GM19372 (cell line): ENCODE measurements around the gene EVI5.

Source experiments
- ATAC-seq: cut with Tn5 transposase; IDR thresholded peaks from one replicate; pipeline ENCODE4 v1.9.1; 2021; ENCODE audit warnings: mild to moderate bottlenecking, low read depth, moderate library complexity; ENCODE audit not compliant: unreplicated experiment

EVI5 gene

DNA sequence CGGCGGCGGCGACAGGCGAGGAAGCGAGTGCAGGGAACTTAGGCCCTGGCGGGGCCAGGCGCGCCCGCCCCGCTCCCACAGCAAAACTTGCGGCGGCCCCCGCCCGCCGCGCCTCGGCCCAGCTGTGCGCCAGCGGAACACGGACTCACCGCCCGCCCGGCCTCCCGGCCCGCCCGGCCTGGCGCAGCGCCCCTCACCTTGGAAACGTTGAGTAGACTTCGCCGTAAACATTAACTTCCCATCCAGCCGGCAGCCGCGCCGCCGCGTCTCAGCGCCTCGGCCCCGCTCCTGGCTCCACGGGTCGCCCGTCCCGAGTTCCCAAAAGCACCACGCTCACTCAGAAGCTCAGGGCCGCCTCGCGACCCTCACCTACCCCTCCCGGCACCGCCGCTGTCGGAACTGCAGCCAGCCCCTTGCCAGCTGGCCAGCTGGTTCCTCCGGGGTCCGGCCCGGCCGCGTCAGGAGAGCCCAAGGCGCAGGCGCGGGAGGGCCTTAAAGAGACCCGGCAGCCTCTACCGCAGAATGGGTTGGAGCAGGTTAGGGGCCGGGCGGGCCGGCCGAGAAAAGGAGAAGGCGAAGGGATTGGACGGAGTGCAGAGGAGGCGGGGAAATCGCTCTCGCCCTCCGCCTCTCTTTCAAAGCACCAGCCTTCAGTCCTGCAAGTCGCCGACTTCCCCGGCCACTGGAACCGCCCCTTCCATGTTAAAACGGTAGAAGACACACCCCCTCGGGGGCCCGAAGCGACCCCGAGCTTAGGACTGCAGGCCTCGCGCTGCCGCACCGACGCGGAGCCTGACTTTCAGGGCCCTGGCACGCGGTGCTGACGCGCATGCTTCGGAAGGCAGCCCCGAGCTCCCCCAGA is at the start of gene EVI5:
Gene EVI5 (minus strand): TSS at position 470 of the 862 bp plus-strand sequence. CDS start 48,562 bp downstream, outside the sequence.
- ATAC-seq, result peak; percentile 94

- no peak for ATAC-seq
Observed at GRCh38 chr1:92834617-92835016, 49.7 kb upstream of the EVI5 start.

DNA sequence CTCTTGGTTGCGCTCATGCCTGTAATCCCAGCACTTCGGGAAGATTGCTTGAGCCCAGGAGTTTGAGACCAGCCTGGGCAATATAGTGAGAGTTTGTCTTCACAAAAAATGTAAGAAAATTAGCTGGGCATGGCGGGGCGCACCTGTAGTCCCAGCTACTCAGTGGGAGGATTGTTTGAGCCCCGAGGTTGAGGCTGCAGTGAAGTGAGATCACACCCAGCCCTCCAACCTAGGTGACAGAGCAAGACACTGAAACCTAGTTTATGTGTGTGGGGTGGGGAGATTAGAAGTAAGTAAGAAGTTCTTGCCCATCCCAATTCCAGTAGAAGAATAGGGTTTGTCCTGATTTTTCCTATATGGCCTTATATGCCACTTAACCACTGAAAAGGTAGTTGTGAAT is 48.9 kb upstream of the EVI5 start:
- no peak for ATAC-seq

DNA sequence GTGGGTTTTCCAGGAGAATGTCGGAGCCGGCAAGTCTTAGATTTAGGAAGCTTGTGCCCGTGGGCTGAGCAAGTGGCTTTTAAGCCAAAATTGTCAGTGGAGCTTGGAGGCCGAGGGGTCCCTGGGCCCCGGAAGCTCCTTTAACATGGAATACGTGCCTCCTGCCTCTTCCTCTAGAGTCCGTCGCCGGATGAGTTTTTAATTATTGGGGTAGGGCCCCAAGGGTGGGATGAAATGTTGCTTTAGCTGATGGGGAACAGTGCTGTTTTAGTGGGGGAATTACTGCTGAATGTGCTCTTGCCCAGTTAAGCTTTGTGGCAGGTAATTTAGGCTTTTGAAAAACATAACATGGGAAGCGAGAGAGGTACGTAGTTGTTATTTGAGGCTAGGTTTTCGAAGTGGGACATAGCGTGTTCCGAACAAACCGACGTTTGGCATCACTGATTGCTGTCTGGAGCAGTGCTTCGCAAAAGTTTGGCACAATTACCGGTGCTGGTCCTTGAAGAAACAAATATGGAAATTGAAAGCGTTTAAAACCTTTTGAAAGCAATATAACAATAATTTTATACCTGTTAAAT is 47.7 kb upstream of the EVI5 start:
- no peak for ATAC-seq

DNA sequence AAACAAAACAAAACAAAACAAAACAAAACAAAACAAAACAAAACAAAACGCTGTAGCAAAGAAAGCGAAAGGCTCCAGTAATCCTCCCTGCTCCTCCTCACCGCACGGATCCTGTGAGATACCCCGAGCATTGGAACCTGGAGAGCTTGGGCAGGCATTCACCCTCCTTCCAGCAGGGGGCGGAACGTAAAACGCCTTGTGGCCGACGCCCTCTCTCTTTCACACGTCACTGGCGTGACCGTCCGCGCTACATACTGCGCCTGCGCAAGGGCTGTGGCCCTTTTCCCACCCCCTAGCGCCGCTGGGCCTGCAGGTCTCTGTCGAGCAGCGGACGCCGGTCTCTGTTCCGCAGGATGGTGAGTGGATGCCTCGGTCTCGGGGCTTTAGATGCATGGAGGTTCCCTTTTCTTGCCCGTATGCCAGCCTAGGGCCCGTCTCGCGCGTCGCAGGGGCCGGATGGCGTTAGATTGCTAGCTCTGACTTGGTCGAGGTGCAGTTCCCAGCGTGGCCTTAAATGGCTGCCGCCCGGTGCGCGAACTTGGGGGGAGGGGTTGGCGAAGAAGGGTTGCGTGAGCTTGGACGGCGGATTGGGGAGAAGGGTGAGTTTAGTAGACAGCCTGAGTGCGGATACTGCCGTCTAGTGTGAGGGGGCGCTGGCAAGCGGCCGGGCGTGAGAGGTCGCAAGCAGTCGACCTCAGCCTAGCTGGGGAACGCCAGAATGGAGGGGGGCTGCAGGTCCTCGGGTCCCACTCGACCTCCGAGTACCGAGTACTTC is 47.0 kb upstream of the EVI5 start, which contains the start of gene RPL5:
Gene RPL5 (plus strand): TSS at position 279 of the 775 bp plus-strand sequence. CDS start 75 bp downstream, at position 354.
- peak; percentile 89 for ATAC-seq

DNA sequence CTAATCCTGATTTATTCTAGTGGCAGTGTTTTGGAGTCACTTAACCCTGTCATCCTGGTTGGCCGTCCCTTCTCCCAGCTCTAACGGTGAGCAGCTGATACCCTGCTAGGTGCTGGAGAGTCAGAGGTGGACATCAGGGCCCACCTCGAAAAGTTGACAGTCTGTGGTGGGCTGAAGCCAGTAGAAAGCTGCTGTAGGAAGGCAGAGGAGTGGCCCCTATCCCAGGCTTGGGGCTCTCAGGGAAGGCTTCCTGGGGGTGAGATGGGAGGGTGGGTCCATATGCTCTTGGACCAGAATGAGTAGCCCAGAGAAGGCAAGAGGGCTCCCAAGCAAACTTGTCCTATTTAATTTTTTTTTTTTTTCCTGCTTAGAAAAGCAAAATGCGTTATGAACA is 46.5 kb upstream of the EVI5 start:
- no peak for ATAC-seq

GRCh38 chr1:92826792-92827191 is 41.9 kb upstream of the EVI5 start:
- no peak for ATAC-seq

DNA sequence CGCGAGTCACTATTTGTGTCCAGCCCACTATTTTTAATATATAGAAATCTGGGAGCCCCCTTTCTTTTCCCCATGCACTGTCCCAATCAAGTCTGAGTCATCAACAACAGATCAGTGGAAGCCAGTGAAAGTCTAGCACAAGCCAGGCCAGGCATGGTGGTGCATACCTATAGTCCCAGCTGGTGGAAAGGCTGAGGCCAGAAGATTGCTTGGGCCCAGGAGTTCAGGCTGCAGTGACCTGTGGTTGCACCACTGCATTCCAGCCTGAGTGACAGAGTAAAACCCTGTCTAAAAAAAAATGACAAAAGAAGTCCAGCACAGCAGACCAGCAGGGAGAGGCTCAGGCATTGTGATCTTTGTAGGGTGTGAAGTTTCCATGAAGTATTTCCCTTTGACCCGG is 38.0 kb upstream of the EVI5 start:
- ATAC-seq, result no peak

GRCh38 chr1:92820551-92820950 is 35.6 kb upstream of the EVI5 start:
- no peak for ATAC-seq

GRCh38 chr1:92820024-92820423 is 35.1 kb upstream of the EVI5 start:
- no peak for ATAC-seq

DNA sequence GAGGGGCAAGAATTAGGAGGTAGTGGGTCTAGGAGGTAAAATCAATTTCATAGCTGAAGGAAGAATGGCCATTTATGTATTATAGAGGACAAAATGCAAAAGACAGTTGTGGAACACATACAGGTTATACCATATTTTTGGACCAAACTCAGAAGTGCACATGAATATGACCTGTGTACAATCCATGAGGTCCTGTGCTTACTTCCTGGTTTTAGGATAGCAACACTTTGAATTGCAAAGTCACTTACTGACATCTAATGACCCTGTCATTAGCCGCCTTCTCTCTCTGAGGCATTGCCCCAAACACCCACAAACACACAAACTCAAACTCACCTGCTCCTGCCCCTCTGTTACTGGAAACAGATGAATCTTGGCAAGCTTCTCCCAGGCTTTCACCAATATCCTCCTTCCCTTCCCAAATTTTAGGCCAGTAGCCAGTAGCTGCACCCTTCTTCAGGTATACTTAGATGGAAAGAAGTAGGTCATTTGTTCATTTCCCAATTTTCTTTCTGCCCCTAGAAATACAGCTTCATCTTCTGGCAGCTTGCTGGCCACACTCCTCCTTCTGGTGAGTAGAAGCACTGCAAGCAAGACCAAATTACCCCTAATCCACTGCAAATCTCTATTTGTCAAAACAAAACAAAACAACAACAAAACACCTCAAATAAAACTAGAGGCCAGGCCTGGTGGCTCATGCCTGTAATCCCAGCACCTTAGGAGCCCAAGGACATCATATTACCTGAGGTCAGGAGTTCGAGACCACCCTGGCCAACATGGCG is 33.3 kb upstream of the EVI5 start:
- peak; percentile 77 for ATAC-seq

DNA sequence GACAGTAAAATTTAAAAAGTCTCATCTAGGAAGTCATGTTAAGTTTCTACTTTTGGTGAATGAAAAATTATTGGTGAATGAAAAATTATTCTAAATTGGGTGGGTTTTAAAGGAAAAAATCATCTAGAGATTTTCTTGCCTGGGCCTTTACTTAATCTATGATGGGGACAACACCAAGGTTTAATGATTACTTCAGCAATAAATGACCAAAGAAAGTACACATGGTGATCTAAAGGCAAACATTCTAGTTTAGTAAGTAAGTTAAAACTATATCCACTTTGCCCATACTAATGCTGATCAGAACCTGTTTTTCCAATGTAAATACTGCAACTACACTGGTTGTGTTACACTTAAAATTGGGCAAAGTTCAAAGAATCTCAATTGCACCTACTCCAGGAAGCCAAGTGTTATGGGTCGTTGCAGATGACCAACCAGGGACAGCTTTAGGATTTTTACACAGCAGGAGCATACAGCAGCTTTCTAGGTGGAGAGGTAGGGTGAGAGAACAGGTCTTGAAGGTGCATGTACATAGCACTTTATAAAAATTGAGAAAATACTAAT is 32.3 kb upstream of the EVI5 start:
- no peak for ATAC-seq

DNA sequence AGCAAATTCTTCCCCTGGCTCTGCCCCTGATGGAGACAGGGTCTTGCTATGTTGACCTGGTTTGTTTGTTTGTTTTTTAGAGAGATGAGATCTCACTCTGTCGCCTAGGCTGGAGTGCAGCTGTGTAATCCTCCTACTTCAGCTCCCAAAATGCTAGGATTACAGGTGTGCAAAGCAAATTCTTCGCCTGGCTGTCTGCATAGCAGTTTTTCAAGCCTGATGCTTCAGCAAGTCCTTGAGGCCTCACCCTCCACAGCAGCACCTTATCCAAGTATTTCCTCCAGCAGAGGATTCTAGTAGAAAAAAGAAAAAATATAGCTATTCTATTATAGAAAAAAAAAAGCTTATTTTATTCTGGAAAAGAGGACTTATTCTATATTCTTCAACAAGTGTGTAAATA is 31.8 kb upstream of the EVI5 start:
- ATAC-seq, result no peak

DNA sequence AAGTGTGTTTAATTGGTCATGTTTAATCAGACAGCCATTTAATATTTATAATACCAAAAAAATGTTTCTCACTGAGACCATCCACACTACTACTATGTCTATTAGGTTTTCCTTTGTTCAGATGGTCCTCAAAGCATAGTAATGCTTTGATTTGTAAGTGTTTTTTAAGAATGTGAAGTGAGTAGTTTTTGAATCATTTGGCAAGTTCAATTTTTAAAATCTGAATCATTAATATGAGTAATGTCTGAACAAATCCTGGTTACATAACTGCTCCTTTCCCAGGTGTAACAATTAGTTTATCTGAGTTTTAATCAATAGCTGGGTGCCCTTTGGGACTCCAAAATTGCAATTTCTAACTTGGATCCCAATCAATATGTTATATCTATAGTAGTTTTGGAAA is 23.5 kb upstream of the EVI5 start:
- no peak for ATAC-seq

DNA sequence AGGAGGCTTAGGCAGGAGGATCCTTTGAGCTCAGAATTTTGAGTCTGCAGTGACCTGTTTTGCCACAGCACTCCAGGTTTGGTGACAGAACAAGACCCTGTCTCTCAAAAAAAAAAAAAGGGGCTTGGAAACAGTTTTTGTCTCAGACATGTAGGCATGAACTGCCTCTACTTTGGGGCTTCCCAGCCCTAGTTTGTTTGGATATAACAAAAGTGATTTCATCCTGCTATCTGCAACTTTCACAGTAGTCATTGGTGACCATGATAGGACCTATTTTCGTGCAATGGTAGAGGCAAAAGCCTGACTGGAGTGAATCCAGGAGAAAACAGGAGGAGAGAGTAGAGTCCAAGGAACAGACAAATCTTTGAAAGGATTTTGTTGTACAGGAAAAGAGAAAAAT is 20.3 kb upstream of the EVI5 start:
- no peak for ATAC-seq

- peak; percentile 75 for ATAC-seq
Observed at GRCh38 chr1:92804721-92805201, 19.9 kb upstream of the EVI5 start.

DNA sequence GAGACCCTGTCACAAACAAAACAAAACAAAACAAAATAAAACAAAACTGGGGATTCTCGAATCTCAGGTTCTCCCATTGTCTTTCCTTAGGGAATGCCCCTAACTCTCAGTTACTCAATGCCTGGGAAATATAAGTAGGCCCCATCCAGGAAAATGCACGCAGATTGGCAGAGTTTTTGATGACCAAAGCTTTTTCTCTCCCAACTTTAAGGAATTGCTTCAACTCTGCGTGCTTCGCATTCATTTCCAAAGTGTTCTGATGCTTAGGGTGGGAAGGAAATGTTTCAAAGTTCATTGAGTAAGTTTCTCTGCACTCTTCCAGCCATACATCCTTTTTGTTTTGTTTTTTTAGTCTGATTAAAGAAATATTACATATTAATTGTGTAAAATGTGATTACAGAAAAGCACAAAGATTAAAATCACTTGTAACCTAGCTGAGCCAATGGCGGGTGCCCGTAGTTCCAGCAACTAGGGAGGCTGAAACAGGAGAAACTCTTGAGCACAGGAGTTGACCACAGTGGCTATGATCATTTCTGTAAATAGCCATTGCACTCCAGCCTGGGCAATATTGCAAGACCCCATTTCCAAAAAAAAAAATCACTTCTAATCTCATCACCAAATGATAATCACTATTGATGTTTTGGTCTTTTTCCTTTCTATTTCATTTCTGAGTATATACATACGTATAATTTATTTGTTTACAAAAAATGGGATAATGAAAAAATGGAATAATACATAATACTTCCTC is 18.4 kb upstream of the EVI5 start:
- ATAC-seq, result no peak

DNA sequence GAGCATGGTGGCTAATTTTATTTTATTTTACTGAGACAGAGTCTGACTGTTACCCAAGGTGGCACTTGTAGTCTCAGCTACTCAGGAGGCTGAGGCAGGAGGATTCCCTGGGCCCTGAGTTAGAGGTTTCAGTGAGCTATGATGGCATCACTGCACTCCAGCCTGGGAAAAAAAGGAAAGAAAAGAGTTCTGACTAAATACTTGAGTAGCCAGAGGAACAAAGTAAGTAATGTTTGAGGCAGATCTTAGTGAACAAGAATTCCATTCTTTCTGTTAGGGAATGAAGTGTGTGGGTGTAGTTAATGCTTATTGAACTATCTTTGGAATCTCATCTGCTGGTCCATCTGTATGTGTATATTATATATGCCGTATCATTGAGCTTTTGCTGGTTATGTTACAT is 13.1 kb upstream of the EVI5 start:
- ATAC-seq, result no peak

DNA sequence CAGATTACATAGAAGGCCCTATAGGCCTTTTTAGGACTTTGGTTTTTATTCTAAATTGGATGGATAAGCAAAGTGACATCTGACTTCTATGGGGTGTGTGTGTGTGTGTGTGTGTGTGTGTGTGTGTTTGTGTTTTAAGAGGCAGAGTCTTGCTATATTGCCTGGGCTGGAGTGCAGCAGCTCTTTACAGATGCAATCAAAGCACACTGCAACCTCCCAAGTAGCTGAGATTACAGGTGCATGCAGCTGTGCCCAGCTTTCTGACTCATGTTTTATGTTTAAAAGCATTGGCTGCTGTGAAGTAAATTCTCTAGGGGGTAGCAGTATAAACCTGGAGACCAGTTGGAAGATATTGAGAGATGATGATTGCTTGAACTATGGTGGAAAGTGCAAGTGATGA is 12.4 kb upstream of the EVI5 start:
- no peak for ATAC-seq
